Keratinocyte (primary cell): Measurements from ENCODE around the gene SAMD8.

ENCODE experiments used
- CTCF ChIP-seq, 3 experiments: IDR thresholded peaks in 1 of 3; conservative IDR thresholded peaks in 1 of 3; optimal IDR thresholded peaks in 1 of 3; 2 replicates in 2 of 3; 3 replicates in 1 of 3; pipeline versions ENCODE3 to v1.5.1; 2011; ENCODE audit warnings: low read length in 3 of 3, mild to moderate bottlenecking in 3 of 3, moderate library complexity in 2 of 3, control low read depth in 1 of 3, inconsistent platforms in 1 of 3; ENCODE audit not compliant: insufficient read depth in 2 of 3; ENCODE audit errors: extremely low read depth in 1 of 3
- EZH2 ChIP-seq: IDR thresholded peaks from one replicate; pipeline ENCODE4 v1.6.1; 2012; ENCODE audit warnings: inconsistent platforms, mild to moderate bottlenecking, low read length, moderate library complexity

- TF ChIP-seq CTCF (optimal IDR thresholded peaks at IDR 0.05 in 1 of 3, IDR thresholded peaks at IDR 0.05 in 1 of 3, conservative IDR thresholded peaks at IDR 0.05 in 1 of 3; ENCODE audit: extremely low read depth in 1 of 3, insufficient read depth in 2 of 3, low read length in 3 of 3) (no peak), EZH2 (no peak)
Measured at GRCh38 chr10:75179657-75180177, 68.3 kb downstream of the SAMD8 start.
